HG02852 (cell line): ENCODE data around the gene PIK3R5.

Source experiments
- ATAC-seq: cut with Tn5 transposase; IDR thresholded peaks from one replicate; pipeline ENCODE4 v1.9.1; 2021; ENCODE audit warnings: mild to moderate bottlenecking, moderate library complexity; ENCODE audit not compliant: unreplicated experiment

The PIK3R5 gene

GRCh38 chr17:8838551-8839095, 126.9 kb downstream of the PIK3R5 start:
- ATAC-seq, result no peak

- no peak for ATAC-seq
These were observed 127.9 kb downstream of the PIK3R5 start for GRCh38 chr17:8837563-8838075.

- no peak for ATAC-seq
These were observed 128.5 kb downstream of the PIK3R5 start for GRCh38 chr17:8836821-8837562.

- no peak for ATAC-seq
These were observed 129.7 kb downstream of the PIK3R5 start for GRCh38 chr17:8835631-8836364.

GRCh38 chr17:8835106-8835505, 130.4 kb downstream of the PIK3R5 start:
- no peak for ATAC-seq

GRCh38 chr17:8832711-8833352, 132.7 kb downstream of the PIK3R5 start:
- ATAC-seq, result no peak

GRCh38 chr17:8831234-8831849, 134.2 kb downstream of the PIK3R5 start:
- ATAC-seq, result no peak

GRCh38 chr17:8830141-8830540, 135.4 kb downstream of the PIK3R5 start:
- no peak for ATAC-seq

GRCh38 chr17:8829036-8829941, 136.2 kb downstream of the PIK3R5 start:
- no peak for ATAC-seq
